HG03095 (cell line): ENCODE measurements around the gene IRF9.

Experiments used
- ATAC-seq: cut with Tn5 transposase; IDR thresholded peaks from one replicate; pipeline ENCODE4 v1.9.1; 2021; ENCODE audit warnings: moderate library complexity; ENCODE audit not compliant: unreplicated experiment

IRF9 gene

DNA sequence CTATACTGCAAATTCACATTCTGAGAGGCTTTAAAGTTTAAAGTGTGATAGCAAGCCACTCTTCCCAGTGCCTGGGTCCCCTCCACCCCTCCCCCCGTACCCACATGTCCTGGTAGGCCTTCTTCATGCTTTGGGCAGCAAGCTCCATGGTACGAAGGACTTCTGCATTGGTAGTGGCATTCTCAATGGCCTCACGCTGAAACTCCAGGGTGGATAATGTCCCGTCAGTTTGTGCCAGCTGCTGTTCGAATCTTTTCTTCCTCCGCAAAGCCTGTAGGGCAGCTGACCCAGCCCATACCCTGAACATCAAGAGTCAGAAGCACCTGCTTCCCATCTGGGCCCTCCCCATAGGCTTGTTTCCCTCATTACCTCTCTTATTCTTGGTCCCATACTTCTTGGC lies 50.2 kb downstream of the IRF9 start:
- ATAC-seq: no peak

DNA sequence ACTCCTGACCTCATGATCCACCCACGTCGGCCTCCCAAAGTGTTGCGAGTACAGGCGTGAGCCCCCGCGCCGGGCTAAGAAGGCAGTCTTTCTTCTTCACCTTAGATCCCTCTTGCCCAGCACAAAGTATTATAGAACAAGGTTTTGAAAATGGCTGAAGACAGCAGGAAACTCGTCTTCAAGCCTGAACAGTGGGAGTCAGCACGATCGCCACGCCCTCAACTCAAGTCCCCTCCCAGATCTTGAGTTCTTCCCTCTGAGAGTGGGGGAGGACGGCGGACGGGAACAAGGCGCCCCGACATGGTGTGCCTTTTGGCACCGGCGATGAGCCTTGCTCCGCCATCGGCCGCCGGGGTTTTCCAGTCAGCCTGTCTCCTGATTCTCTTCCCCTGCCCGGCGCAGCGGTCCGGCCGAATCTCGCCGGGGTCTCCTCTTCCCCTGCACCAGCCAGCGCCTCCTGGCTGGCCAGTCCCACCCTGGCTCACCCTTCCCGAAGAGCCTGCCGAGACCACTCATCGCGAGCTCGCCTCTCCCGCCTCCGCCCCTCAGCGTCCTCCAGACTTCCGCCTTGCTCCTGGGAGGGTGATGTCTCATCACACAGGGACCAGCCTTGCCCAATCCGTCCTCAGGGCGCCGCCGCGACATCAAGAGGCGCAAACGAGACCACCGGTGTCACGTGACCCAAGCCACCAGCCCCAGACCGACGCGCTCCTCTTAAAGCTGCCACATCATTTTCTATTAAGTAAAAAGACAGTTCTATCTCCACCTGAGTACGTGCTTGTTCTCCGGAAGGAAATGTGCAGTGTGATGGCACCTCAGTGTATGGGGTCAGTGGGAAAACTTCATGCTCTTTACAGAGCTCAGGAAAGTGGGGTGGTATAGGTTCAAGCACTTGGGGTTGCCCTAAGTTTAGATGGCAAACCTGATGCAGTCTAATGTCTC lies 52.1 kb downstream of the IRF9 start, which contains the start of gene CHMP4A:
Gene CHMP4A (minus strand): TSS at position 565 of the 942 bp plus-strand sequence. CDS start 49 bp downstream, at position 516.
- peak; percentile 69 for ATAC-seq

DNA sequence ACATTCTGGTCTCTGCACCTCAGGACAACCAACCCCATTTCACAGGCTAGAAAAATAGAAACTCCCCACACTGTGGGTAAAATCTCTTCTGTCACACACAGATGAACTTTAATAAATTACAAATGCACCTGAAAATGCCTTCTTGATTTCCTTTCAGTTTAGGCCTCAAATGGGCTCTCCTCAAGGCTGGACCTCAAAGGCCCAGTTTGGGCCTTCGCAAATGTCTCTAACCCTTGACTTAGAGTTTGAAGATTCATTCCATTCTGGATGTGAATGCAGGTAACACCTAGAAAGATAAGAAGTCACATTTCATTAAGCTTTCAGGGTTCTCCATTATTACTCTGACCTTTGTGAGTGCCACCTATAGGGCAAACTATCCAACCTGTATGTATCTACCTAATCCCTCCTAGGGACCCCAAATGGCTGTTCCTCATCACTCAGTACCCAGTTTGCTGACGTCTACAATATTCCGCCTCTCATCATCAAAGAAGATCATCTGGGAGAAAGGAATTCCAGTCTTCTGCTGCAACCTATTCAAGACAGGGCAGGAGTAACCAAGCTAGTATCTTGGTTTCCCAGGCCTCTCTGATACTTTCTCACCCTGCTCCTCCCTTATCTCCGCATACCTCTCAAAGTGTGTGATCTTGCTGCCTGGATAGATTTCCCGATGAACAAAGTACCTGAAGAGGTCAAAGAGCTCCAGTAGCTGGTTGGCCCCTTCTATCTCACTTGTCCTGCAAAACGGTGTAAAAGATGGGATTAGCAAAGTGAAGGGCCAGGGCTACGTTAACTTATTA lies 53.0 kb downstream of the IRF9 start:
- ATAC-seq: no peak

DNA sequence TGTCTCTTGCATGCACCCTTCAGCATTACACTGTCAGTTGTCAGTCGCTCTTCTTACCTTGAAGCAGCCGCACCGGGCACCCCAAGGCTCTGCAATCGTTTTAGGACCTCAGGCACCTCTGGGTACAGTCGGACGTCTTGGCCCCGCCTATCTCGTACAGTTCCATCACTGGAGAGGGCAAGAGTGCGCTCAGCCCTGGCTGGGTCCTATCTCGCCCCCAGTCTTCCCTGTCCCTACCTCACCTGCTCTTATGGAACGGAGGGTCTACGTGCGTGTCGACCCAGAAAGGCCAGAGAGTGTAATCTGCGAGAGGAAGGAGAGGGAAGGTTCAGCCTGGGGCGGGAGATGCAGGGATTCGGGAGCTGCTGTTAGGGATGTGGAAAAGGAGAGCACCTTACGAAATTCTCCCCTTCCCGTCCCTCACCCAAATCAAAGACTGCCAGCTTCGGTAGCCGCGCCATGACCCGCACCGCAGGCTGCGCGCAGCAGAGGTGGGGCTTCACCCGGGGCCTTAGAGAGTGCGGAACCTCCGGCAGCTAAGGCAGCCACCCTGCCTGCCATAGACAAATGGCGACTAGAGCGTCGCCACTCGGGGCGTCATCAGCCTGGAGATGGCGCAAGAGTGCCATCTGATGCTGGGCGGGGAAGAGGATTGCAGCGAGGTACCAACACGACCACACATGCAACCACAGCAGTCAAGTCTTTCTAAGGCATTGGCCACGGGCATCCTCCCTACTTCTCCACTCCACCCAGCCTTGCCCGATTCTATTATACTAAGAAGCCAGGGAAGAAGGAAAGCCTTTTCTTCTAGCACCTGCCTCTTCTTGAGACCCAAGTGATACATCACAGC lies 54.7 kb downstream of the IRF9 start, which contains the start of gene MDP1:
Gene MDP1 (minus strand): TSS at position 572 of the 850 bp plus-strand sequence. CDS start 111 bp downstream, at position 461.
- ATAC-seq: peak; percentile 60
